IMR-90 (cell line): ENCODE data around the gene SLC23A3.
"Not testable (repeated sequence)": the region's sequence is repeated elsewhere in the genome, so short reads cannot be mapped to it uniquely, and the experiment has no call there.

Experiments used
- CEBPB ChIP-seq: IDR thresholded peaks from 2 replicates; pipeline ENCODE4 v1.6.1; 2012; ENCODE audit warnings: low read depth, low read length, improper control_type of control experiment
- CTCF ChIP-seq: conservative IDR thresholded peaks from 2 replicates; pipeline ENCODE4 v1.5.1; 2012; ENCODE audit warnings: mild to moderate bottlenecking, low read depth, low read length, improper control_type of control experiment
- FOS ChIP-seq: fragments of 150-350 bp; IDR thresholded peaks from 2 replicates; pipeline ENCODE4 v1.6.1; 2016; ENCODE audit warnings: low read depth, low read length
- MXI1 ChIP-seq: IDR thresholded peaks from 2 replicates; pipeline ENCODE4 v1.6.1; 2012; ENCODE audit warnings: low read depth, mild to moderate bottlenecking, low read length, moderate library complexity, borderline replicate concordance
- NFE2L2 ChIP-seq: fragments of 150-350 bp; IDR thresholded peaks from 2 replicates; pipeline ENCODE4 v1.6.1; 2016; ENCODE audit warnings: low read depth, mild to moderate bottlenecking, low read length
- POLR2A ChIP-seq: IDR thresholded peaks from 2 replicates; pipeline ENCODE4 v1.6.1; 2012; ENCODE audit warnings: mild to moderate bottlenecking, low read depth, low read length
- RAD21 ChIP-seq: IDR thresholded peaks from 2 replicates; pipeline ENCODE4 v1.6.1; 2012; ENCODE audit warnings: low read length, improper control_type of control experiment
- RFX5 ChIP-seq: IDR thresholded peaks from 2 replicates; pipeline ENCODE4 v1.8.0; 2012; ENCODE audit warnings: low read depth, mild to moderate bottlenecking, low read length, moderate library complexity
- USF2 ChIP-seq: fragments of 150-350 bp; IDR thresholded peaks from 2 replicates; pipeline ENCODE4 v1.6.1; 2017; ENCODE audit warnings: mild to moderate bottlenecking, antibody characterized with exemption, low read length, low read depth

DNA sequence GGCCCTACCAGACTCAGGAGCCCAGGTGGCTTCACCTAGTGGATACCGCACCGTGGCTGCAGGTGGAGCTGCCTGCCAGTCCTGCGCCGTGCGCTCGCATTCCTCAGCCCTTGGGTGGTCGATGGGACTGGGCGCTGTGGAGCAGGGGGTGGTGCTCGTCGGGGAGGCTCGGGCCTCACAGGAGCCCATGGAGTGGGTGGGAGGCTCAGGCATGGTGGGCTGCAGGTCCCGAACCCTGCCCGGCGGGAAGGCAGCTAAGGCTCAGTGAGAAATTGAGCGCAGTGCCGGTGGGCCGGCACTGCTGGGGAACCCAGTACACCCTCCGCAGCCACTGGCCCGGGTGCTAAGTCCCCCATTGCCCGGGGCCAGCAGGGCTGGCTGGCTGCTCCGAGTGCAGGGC lies 31.5 kb upstream of the SLC23A3 start:
- not testable (repeated sequence) for TF ChIP-seq CTCF, POLR2A, NFE2L2, RFX5, MXI1, CEBPB, RAD21, USF2, FOS
